Amygdala (tissue), 56 donors: ENCODE results near the gene SOX11.

Source experiments
- DNase-seq, 56 donors: peaks; one replicate each; lab custom pipeline; 2025; lab: John Stamatoyannopoulos, UW

SOX11 gene

DNA sequence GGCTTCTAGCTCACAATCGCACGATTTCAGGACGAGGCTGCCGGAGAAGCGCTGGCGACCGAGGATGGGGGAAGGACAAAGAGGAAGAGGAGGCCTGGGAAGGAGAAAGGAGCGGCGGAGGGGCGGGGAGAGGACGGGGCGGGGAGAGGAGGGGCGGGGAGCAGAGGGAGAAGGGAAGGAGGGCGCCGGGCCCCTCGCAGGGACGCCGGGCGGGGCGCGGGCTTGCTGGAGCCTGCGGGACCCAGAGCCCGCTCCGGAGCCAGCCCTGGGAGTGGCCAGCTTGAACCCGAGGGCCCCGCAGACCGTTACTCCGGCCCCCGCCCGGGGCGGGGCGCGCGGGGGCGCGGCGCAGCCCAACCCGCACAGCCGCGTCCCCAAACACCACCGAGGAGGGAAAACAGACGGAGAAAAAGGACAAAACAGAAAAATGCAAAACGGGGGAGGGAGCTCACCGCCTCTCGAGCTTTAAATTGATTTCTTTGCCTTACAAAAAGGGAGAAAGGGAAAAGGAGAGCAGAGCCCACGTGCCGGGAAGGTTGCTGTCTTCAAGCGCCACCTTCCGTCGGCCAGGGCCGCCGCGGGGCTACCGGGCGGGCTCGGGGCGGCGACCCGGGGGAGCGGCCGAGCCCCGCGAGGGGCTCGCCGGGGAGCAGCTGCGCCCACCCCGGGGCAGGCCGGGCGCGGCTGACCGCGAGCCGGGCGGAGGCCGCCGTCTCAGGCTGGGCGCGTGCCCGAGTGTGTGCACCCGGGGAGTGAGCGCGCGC, 781 bp upstream of the SOX11 start:
- DNase-seq, result peak in 2 of 56 donors; percentile 13 to 44

DNA sequence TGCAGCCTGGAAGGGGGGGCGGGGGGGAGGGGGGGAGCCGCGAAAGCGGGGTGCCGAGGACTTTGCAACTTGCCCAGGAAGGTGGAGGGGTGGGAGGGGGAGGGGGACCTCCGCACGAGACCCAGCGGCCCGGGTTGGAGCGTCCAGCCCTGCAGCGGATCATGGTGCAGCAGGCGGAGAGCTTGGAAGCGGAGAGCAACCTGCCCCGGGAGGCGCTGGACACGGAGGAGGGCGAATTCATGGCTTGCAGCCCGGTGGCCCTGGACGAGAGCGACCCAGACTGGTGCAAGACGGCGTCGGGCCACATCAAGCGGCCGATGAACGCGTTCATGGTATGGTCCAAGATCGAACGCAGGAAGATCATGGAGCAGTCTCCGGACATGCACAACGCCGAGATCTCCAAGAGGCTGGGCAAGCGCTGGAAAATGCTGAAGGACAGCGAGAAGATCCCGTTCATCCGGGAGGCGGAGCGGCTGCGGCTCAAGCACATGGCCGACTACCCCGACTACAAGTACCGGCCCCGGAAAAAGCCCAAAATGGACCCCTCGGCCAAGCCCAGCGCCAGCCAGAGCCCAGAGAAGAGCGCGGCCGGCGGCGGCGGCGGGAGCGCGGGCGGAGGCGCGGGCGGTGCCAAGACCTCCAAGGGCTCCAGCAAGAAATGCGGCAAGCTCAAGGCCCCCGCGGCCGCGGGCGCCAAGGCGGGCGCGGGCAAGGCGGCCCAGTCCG, 540 bp downstream of the SOX11 start:
- DNase-seq, result peak in 1 of 56 donors; percentile 52

DNA sequence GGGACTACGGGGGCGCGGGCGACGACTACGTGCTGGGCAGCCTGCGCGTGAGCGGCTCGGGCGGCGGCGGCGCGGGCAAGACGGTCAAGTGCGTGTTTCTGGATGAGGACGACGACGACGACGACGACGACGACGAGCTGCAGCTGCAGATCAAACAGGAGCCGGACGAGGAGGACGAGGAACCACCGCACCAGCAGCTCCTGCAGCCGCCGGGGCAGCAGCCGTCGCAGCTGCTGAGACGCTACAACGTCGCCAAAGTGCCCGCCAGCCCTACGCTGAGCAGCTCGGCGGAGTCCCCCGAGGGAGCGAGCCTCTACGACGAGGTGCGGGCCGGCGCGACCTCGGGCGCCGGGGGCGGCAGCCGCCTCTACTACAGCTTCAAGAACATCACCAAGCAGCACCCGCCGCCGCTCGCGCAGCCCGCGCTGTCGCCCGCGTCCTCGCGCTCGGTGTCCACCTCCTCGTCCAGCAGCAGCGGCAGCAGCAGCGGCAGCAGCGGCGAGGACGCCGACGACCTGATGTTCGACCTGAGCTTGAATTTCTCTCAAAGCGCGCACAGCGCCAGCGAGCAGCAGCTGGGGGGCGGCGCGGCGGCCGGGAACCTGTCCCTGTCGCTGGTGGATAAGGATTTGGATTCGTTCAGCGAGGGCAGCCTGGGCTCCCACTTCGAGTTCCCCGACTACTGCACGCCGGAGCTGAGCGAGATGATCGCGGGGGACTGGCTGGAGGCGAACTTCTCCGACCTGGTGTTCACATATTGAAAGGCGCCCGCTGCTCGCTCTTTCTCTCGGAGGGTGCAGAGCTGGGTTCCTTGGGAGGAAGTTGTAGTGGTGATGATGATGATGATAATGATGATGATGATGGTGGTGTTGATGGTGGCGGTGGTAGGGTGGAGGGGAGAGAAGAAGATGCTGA, 1.4 kb downstream of the SOX11 start:
- DNase-seq, result peak in 1 of 56 donors; percentile 49

DNA sequence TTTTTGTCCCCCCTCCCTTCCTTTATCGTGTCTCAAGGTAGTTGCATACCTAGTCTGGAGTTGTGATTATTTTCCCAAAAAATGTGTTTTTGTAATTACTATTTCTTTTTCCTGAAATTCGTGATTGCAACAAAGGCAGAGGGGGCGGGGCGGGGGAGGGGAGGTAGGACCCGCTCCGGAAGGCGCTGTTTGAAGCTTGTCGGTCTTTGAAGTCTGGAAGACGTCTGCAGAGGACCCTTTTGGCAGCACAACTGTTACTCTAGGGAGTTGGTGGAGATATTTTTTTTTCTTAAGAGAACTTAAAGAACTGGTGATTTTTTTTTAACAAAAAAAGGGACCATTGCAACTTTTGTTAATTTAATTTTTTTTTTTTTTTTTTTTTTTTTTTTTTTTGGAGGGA, 2.1 kb downstream of the SOX11 start:
- no peak for DNase-seq

DNA sequence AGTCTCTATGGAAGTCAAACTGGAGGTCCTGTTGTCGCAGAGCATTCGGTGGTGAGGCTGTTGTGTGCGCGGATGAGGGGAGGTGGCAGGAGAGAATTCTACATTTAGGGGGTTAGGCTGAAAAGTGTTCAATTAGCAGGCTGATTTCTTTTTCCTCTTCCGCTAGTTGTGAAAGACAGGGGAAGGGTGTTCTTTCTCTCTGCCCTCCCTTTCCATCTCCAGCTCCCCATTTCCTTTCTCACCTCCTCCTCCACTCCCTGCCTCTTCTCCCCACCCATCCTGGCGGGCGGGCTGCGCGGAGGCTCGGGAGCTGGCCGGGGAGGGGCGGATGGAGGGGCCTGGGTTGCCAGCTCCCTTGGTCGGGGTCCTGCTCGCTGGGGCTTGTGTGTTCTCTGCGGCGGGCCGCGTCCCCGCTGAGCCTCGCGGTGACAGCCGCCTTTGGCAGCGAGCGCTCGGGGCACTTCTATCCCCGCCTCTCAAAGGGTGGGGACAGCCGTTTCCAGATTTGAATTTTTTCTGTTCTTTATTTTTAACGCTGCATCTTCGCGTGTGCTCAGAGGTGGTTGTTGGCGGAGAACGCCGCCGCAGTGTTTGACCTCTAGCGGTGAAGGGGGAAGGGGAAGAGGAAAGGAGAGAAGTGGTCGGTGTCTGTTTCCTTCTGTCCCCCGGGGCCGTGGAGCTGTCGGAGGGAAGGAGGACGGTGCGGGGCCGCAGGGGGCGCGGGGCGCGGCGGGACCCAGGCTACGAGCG, 3.6 kb downstream of the SOX11 start:
- peak in 2 of 56 donors; percentile 7 to 42 for DNase-seq

DNA sequence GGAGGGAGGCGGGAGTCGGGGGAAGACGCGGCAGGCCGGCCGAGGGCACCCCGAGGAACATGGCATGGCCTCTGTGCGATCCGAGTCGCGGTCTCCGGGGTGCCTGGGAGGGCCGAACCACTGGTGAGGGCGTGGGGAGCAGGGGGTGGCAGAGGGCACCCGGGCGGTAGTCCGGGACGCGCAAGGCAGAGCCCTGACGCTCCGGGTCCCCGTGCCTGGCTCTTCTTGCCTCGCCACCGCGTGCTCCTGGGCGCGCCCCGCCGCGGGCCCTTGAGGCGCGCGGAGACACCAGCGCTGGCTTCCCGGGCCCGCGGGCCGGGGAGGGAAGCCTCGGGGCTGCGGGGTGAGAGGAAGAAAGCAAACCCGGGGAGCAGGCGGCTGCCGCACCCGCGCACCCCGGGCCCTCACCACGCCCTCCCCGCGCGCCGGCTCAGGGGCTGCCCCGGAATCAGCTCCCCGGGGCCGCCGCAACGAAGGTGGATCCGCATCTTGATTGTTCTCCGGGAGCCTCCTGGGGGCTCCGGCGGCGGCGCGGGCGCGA, 4.3 kb downstream of the SOX11 start:
- peak in 3 of 56 donors; percentile 7 to 47 (median 41) for DNase-seq

DNA sequence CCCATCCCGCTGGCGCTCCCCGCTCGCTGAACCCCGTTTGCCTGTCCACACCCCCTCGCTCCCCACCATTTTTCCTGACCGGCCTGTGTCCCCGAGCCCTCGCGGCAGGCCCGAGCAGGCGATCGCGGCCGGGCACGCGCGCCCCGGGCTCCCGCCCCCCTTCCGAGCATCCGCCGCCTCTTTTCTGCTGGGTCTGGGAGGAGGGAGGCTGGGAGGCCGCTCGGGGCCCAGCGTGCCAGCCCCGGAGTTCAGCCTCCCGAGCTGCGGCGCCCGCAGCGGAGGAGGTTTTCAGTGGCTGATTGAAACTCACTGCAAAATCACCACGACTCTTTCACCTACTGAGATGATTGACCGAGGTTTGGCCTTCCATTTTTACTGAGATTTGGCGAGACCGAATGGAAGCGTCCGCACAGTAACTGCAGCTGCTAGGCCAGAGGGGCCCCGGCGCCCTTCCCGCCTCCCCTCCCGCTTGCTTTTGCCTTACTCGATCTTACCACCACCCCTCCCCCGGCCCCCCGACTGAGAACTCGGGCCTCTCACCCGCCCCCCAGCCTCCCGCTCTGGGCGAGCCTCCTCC, 4.8 kb downstream of the SOX11 start:
- peak in 10 of 56 donors; percentile 16 to 54 (median 31) for DNase-seq

DNA sequence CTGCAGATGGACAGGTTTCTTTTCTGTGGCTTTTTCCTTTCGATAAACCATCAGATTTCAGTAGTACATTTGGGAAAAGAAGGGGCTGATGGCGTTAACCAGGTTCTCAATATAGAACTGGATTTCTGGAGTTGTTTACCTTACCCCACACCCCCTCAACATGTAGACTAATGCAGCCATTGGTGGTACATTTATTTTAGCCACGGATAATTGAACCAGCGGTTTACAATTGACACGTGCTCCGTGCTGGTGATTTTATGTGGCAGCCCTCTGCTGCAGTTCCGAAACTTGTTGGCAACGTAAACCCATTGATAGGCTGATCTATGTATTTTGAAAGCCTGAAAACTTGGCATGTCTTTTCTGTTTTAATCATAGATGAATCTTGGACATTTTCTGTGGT, 5.4 kb downstream of the SOX11 start:
- no peak for DNase-seq

DNA sequence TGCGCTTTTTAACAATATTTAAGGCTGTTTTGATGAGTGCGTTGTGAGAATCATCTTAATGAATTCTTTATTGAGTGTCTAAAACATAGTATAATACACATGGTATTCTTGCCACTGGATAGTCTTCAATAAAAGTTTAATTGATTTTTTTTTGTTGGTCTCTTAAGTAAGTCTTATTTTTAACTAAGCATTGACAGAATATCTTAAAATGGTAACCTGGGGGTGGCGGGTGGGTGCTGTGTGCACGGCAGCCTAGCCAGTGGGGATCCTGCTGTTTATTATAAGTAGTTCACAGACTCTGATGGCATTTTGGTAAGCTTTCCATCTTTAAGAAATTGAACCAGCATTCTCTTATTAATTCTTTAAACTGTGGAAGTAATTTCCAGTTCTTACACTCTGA, 6.0 kb downstream of the SOX11 start:
- no peak for DNase-seq

DNA sequence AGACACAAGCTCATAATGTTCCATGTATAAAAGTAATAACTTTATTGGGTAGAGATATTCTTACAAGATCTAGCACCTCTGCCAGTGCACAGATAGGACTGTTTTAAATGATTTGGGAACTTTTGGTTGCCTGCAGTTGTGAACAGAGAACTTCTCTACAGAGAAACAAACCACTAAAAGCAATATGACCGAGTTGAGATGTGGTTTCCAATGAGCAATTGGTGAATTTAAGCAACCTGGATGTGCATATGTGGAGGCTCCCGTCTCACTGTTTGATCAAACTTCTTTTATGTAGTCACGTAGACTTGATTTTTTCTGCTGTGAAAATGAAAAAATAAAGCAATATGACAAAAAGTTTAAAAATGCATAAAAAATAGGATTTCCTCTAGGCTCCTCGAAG, 7.8 kb downstream of the SOX11 start:
- no peak for DNase-seq

DNA sequence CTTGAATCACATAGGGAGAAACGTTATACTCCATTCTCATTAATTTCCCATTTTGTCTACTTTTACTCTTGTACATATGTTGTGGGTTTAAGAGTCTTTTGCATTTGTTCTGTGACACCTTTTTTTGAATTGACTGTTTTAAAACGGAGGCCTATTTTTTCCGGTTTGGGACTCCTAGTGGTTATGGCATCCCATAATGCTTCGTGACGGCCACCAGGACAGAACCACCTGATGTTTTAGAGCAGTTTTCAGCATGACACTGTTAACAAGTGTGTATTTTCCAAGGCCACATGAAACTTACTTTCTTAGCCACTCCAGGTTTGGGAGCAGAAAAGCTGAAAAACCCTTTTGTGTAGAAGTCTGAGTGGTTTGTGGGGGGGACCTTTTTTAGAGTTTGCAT, 8.4 kb downstream of the SOX11 start:
- DNase-seq, result no peak

DNA sequence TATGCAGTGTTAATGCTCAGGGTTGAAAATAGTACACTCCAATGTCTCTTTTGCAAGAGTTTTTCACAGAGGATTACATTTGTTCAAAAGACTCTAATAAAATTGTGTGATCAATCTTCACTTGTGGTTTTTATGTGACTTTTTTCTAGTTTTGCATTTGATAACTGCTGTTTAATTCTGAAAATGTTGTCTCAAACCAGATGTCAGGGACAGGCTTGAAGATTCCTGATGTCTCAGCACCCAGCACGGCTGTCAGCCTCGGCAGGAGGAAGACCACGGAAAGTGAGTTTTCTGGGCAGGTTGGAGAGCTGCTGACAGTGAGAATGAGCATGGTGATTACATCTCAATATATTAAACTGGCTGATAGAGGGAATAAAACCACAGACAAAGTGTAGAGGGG, 9.1 kb downstream of the SOX11 start:
- no peak for DNase-seq

DNA sequence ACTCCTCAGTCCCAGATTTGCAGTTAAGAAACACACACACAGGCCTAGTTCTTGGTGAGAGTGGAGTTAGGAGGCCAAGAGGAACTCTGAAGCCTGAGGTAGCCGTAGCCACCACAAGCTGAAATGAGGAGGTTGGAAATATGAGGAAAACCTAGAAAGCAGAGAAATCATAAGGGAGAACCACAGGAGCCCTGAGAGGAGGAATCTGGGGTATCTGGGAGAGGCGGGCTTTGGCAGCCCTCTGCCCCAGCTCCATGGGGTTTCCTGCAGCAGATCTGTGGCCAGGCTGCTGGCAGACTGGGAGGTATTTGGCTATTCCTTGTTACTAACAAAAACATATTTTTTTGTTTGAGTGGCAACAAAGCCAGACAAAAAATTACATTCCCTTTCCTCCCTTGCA, 11.0 kb downstream of the SOX11 start:
- DNase-seq, result no peak

DNA sequence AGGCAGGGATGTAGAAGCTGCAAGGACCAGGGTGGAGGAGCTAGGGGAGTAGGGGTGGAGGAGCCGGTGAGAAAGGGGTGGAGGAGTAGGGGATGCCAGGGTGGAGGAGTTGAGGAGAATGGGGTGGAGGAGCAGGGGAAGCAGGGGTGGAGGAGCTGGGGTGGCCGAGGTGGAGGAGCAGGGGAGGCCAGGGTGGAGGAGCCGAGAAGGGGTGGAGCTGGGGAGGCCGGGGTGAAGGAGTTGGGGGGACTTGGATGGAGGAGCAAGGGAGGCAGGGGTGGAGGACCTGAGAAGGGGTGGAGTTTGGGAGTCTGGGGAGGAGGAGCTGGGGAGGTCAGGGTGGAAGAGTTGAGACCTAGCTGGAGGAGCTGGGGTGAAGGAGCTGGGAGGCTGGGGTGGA, 13.3 kb downstream of the SOX11 start:
- no peak for DNase-seq

DNA sequence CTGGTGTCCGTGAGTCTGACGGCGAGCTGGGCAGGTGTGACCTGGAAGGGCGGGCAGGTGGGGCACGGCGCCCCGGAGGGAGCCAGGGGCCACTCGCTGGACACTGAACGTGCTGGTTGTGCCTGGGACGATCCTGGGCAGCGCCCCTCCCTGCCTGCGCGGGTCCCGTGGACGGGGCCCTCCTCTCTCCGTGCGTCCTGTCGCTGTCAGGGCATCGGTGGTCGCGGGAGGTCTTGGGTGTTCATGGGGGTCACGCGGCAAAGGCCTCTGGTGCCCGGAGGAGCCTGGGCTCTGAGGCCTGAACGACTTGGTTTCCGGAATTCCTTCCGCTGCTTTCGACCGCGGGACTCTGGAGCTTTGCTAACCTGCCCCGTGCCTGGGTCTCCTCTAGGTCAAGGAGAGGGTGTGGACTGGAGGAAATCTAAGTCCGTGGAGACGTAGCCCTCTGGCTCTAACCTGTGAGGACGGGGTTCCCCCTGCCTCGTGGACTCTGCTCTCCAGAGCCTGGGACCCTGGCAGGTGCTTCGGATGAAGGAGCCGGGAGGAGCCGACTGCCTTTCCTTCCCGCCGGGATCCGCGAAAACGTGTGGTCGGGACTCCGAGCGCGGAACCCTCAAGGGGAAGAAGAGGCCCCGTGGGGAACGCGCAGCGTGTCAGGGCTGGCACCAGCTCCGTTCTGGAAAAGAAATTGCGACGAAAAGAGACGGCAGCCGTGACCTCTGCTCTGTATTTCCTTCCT, 14.7 kb downstream of the SOX11 start:
- no peak for DNase-seq

DNA sequence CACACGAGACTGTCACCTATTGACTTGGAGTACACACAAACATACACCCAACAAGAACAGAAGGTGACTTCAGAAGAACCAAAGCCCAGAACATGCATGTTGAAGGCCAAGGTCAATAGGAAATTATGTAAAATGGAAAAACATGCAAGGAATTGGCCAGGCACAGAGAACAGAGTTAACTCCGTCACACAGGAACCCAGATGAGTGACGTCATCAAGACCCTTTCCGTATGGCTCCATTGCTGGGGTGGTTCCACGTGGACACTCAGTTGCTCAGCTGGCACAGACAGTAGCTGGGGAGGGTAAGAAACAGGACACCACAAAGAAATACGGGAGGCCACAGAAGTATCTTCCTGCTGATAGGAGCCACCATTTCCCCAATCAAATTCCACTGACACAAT, 18.4 kb downstream of the SOX11 start:
- no peak for DNase-seq

DNA sequence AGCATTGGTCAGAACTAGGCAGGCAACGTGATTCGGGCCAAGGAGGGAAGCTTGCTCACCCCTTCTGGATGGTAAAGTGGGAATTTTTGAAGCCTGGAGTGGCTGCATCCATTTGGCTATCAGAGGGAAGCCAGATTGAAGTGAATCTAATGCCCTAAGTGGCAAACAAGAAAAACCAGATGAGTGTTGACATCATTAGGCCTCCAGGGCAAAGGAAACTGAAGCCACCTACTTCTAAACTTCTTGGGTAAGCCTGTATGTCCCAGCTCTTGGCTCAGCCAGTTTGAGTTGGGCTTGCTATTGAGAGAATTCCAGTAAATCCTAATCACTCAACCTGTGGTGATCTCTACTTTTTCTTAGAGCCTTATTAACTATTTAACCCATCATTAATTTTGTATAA, 20.9 kb downstream of the SOX11 start:
- no peak for DNase-seq

DNA sequence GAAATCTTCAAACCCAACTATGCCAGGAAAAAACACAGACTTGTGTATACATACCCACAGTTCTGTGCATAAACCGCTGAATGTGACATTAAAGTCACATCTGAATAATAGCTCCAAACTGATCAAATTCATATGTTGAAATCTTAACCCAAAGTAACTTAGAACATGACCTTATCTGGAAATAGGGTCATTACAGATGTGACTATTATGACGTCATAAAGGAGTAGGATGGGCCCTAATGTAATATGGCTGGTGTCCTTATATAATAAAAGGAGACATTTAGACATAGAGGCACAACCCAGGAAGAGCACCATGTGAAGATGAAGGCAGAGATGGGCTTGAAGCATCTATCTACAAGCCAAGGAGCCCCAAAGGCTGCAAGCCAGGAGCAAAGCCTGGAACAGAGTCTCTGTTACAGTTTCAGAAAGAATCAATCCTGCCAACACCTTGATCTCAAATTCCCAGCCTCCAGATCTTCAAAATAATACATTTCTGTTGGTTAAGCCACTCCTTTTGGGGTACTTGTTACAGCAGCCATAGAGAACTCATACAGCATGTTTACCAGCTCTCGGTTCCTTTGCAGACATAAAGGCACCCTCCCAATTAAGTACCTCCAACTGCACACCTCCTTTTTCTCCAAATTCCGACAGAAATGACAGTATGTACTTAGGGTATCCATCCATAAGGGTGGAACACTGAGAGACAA, 27.6 kb downstream of the SOX11 start:
- DNase-seq, result no peak
